HCT116 (cell line): ENCODE measurements around the gene MYH7.

Source experiments
- CTCF ChIP-seq, 3 experiments: fragments of 200-600 bp in 1 of 3; sonication (generic) in 1 of 3; IDR thresholded peaks in 2 of 3; conservative IDR thresholded peaks in 1 of 3; 2 replicates each; pipeline ENCODE4 v1.5.1; 2012 to 2017; ENCODE audit warnings: low read depth in 2 of 3, low read length in 2 of 3, antibody characterized with exemption in 1 of 3, borderline replicate concordance in 1 of 3, control low read depth in 1 of 3, mild to moderate bottlenecking in 1 of 3, mixed read lengths in 1 of 3, mixed run types in 1 of 3, moderate library complexity in 1 of 3; ENCODE audit not compliant: insufficient read depth in 1 of 3
- EZH2phosphoT487 ChIP-seq: fragments of 200-600 bp; IDR thresholded peaks from 2 replicates; pipeline ENCODE4 v1.6.1; 2018; ENCODE audit warnings: antibody characterized with exemption, borderline replicate concordance
- POLR2A ChIP-seq: IDR thresholded peaks from 2 replicates; pipeline ENCODE4 v1.7.0; 2011; ENCODE audit warnings: borderline replicate concordance; ENCODE audit not compliant: insufficient read depth, insufficient read length; ENCODE audit errors: extremely low read depth
- POLR2AphosphoS5 ChIP-seq: IDR thresholded peaks from 2 replicates; pipeline ENCODE4 v1.6.1; 2011; ENCODE audit warnings: mild to moderate bottlenecking, low read depth, low read length, moderate library complexity
- SIN3A ChIP-seq: IDR thresholded peaks from 2 replicates; pipeline ENCODE4 v1.6.1; 2012; ENCODE audit warnings: low read depth
- SRF ChIP-seq: IDR thresholded peaks from 2 replicates; pipeline ENCODE4 v1.6.1; 2012; ENCODE audit warnings: low read depth
- ZFX ChIP-seq: fragments of 450-650 bp; IDR thresholded peaks from 2 replicates; pipeline ENCODE4 v1.6.1; 2017
- ZNF274 ChIP-seq: fragments of 200-500 bp; sonication (Bioruptor generic); IDR thresholded peaks from 2 replicates; pipeline ENCODE4 v1.6.1; 2014; ENCODE audit warnings: mild to moderate bottlenecking, low read depth, low read length, inconsistent platforms

GRCh38 chr14:23450379-23450778 lies 14.9 kb upstream of the MYH7 start:
- no peak for TF ChIP-seq CTCF (IDR thresholded peaks at IDR 0.05 in 2 of 3, conservative IDR thresholded peaks at IDR 0.05 in 1 of 3; ENCODE audit: borderline replicate concordance in 1 of 3, insufficient read depth in 1 of 3, low read depth in 2 of 3, low read length in 2 of 3)
- no peak for TF ChIP-seq SIN3A
- no peak for TF ChIP-seq ZFX
- no peak for TF ChIP-seq SRF
- TF ChIP-seq POLR2AphosphoS5 = no peak
- TF ChIP-seq EZH2phosphoT487 = no peak
- no peak for TF ChIP-seq POLR2A
- TF ChIP-seq ZNF274 = no peak
